Neural cell (in vitro differentiated cells): ENCODE results near the gene AUNIP.

Source experiments
- CTCF ChIP-seq: fragments of 450-650 bp; IDR thresholded peaks from 2 replicates; pipeline ENCODE4 v1.5.1; 2014; ENCODE audit warnings: antibody characterized with exemption, mild to moderate bottlenecking, moderate library complexity; ENCODE audit not compliant: poor library complexity, severe bottlenecking
- EP300 ChIP-seq: fragments of 450-650 bp; conservative IDR thresholded peaks from 2 replicates; pipeline ENCODE4 v1.6.1; 2014; ENCODE audit warnings: antibody characterized with exemption, mild to moderate bottlenecking, moderate library complexity; ENCODE audit not compliant: poor library complexity, severe bottlenecking
- EZH2 ChIP-seq: fragments of 200-600, 300-800 bp; shearing (Covaris generic), sonication (generic); IDR thresholded peaks from 2 replicates; pipeline ENCODE4 v1.6.1; 2014; ENCODE audit warnings: antibody characterized with exemption, low read length, borderline replicate concordance, mild to moderate bottlenecking; ENCODE audit not compliant: insufficient read depth, poor library complexity, severe bottlenecking
- POLR2AphosphoS5 ChIP-seq: IDR thresholded peaks from 2 replicates; pipeline ENCODE4 v1.6.1; 2012
- RAD21 ChIP-seq: fragments of 450-650 bp; conservative IDR thresholded peaks from 2 replicates; pipeline ENCODE4 v1.6.1; 2014; ENCODE audit warnings: antibody characterized with exemption, mild to moderate bottlenecking, moderate library complexity
- REST ChIP-seq: IDR thresholded peaks from 2 replicates; pipeline ENCODE4 v1.6.1; 2012; ENCODE audit warnings: borderline replicate concordance
- SMC3 ChIP-seq: fragments of 450-650 bp; conservative IDR thresholded peaks from 2 replicates; pipeline ENCODE4 v1.6.1; 2014; ENCODE audit warnings: antibody characterized with exemption, mild to moderate bottlenecking, moderate library complexity; ENCODE audit not compliant: poor library complexity
- TAF1 ChIP-seq: IDR thresholded peaks from 2 replicates; pipeline ENCODE4 v1.6.1; 2012; ENCODE audit warnings: low read depth

GRCh38 chr1:25785333-25786067, 73.8 kb downstream of the AUNIP start:
- TF ChIP-seq POLR2AphosphoS5: no peak
- no peak for TF ChIP-seq CTCF
- TF ChIP-seq RAD21: no peak
- no peak for TF ChIP-seq EZH2
- no peak for TF ChIP-seq EP300
- no peak for TF ChIP-seq SMC3
- TF ChIP-seq REST: no peak
- no peak for TF ChIP-seq TAF1
